ENCODE results near the gene DOK3.

The DOK3 gene

DNA sequence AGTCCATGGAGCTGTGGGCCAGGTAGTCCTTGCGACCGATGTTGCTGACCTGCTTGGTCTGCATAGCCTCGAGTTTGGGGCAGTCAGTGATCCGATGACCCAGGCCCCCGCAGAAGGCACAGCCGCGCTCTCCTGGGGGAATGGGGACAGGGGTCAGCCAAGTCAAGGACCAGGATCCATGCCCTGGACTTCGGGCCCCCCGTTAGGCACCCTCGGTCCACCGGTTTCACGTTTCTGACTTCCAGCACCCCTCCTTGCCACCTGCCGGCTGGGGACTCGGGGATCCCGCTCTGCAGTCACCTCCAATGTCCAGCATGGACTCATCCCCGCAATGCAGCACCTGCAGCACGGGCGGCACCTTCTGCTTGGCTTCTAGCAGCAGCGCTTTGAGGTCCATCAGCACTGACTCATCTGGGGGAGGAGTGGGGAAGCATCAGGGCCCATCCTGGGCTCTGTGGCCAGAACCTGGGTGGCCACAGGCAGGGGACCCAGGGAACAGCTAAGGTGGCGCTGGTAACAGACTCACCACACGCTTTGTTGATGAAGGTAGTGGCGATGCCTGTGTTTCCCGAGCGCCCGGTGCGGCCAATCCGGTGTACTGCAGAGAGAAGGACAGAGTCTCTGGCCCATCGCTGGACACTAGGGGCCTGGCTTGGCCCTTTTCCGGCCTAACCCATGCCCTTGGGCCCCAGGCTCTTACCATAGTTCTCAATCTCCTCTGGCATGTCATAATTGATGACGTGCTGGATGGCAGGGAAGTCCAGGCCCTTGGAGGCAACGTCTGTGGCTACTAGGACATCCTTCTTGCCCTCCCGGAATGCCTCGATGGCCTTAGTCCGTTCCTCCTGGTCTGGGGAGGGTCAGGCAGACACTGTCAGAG, 2.4 kb upstream of the DOK3 start:
- no peak for DNase-seq (ENCODE audit: low read depth)

GRCh38 chr5:177511181-177511580, 1.6 kb upstream of the DOK3 start:
- no peak for DNase-seq (ENCODE audit: low read depth)

- no peak for DNase-seq (ENCODE audit: low read depth)
These were observed 984 bp upstream of the DOK3 start for GRCh38 chr5:177510567-177511053.

DNA sequence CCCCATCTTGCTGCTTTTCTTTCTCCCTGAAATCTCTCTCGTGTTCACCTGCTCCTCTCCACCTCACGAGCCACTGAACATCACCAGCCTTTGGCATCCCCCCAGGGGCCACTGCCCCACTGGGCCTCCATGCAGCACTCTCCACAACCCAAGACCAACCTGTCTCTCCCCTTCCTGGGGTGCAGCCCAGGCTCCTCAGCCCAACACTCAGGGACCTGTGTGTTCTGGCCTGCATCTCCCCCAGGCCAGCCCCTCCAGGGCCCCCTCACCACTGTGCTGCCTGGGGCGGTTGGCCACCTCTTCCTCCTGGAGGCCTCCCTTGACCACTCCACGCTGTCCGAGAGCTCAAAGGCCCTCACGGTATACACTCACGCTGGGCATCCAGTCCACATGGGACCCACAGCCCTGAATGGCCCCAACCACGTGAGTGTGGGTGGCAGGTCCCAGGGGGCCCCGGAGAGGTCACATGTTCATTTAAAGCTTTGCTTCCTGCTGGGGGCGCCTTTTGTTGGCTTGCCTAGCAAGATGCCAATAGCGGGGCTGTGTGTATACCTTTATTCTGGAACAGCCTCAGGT, 453 bp upstream of the DOK3 start:
- DNase-seq (ENCODE audit: low read depth), result no peak

DNA sequence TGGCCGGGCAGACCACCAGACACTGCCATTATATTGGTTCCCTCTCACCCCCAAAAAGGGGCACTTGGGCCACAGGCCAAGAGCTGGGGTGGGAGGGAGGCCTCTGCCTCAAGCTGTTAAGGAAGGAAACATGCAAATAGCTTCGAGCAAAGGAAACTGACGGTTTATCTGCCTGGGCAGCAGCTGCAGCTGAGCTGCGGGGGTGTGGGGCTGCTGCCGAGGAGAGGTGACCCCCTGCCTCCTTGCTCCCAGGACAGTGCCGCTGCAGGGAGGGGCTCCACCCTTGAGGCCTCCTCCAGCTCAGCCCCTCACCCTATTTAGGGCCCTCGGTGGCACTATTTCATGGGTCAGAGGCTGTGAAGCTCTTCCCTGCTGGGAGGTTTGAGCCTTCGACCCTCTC, 789 bp downstream of the DOK3 start:
- no peak for DNase-seq (ENCODE audit: low read depth)

- DNase-seq (ENCODE audit: low read depth), result no peak
These were observed 1.4 kb downstream of the DOK3 start for GRCh38 chr5:177508221-177508611.

DNA sequence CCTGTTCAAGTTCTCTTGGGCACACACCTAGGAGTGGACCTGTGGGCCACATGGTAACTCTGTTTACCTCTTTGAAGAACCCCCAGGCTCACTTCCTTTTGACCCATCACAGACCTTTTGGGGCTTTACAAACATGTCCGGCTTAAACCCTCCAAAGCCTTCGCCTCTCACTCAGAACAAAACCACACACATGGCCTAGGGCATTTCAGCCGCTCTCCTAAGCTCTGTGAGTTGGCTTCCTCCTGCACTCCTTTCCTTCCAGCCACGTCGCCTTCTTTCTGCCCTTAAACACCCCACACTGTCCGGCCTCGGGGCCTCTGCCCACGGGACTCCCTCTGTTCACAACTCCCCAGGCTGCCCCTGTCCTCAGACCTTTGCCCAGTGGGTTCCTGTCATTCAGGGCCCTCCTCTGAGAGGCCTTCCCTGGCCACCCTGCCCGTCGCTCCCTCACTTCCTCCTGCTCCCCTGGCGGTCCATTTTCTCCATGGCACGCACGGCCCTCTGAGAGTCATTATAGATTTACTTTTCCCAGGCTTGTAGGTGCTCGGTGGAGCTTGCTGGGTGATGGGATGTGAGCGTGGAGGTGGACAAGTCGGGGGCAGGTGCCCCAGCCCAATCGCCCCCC, 1.9 kb downstream of the DOK3 start:
- DNase-seq (ENCODE audit: low read depth), result no peak

- no peak for DNase-seq (ENCODE audit: low read depth)
These were observed 2.5 kb downstream of the DOK3 start for GRCh38 chr5:177507165-177507564.

DNA sequence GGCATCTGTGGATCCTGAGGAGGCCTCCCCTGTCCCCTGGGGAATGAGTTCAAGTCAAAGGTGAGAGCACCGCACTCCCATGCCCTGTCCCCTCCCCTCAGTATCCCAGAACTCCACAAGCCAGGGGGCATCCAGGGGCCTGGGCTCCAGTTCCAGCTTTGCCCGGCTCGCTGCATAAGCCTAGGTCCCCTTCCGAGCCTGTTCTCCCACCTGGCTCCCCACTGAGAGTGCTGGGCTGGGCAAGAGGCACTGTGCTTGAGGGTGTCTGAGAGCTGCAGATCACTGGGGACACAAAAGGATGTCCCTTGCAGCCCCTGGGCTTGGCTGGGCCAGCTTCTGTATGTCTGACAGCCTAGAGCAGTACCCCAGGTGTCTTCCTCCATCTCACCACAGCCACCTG, 4.6 kb downstream of the DOK3 start:
- no peak for DNase-seq (ENCODE audit: low read depth)

DNA sequence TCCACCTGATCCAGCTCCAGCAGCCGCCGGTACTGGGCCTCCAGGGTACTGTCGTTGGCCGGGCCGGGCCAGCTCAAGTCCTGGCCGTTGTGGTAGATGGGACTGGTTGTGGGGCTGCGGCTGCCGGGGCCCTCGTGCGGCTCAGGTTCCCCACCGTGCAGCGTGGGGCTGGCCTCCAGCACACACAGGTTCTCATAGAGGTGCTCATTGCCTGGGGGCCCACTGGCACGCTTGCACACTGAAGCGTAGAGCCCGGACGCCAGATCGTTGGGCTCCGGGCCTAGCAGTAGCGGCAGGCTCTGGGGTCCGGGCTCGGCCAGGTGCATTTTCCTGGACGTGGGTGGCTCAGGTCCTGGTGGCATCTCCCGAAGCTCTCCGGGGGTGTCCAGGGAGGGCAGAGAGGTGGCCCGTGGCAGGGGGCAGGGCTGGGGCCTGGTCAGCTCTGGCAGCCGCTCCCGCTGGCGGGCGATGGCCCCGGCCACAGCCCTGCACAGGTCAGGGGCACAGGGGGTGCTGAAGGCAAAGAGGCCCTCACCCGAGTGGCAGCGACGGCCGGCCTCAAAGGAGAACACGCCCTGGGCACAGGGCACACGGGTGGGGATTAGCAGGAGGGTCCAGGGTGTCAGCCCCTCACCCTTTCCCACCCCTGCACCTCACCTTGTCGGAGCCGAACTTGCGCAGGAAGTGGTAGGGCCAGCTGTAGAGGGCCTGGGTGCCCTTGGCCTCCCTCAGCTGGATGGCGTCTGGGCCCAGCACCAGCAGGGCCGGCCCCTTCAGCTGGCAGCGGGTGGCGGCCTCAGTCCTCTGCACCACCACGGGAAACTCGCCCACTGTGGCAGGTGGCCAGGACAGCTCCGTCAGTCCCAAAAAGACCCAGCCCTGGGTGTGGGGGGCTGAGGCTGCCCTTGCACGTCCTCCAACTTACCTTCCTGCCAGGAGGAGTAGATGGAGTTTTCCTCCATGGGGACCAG, 5.3 kb downstream of the DOK3 start:
- DNase-seq (ENCODE audit: low read depth), result no peak

DNA sequence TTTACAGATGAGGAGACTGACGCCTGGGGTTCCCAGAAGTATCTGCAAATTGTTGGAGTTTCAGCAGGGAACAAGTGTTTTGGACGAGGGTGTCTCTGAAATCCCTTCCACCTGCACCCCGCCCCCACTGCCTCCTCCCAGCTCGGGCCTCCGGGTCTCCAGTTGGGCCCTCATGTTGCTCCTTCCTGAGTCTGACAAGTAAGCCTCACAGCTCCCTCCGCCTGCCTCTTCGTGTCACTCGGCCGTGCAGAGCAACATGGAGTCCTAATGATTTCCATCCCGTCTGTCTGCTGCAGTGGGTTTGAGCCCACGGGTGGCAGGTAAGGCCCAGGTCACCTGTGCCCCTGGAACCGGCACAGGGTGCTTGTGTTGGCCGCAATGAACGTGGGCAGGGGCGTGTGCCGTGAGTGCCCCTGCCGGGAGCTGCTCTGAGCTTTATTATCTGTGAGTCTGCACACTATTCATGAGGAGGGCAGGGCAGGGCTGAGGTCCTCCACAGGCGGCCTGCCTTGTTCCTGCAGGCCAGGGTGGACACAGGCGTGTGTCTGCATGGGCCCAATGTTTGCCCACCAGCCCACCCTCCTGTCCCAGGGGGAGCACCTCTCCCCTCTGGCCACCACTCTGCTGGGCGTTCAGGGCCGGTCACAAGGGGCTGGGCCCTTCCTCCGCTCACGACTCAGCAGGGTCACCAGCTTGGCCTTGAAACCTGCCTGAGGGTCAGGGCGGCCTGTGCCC, 6.1 kb downstream of the DOK3 start:
- DNase-seq (ENCODE audit: low read depth), result no peak

DNA sequence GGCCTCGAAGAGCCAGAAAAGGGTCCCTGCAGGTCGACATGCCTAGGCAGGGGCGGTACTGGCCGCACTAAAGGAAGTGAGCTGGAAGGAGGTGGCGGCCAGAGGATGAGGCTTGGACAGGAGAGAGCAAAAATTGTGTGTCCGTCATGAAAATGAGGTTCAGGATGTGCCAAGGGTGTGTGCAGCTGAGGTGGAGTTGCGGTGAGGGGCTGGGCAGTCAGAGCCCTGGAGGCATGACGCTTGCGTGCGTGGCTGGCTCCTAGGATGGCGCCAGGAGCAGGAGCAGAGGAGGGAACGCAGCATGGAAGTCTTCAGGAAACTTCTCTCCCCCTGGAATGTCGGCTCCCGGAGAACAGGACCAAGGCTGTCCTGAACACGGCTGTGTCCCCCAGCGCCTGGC, 6.7 kb downstream of the DOK3 start:
- DNase-seq (ENCODE audit: low read depth), result no peak

- DNase-seq (ENCODE audit: low read depth), result no peak
These were observed 7.5 kb downstream of the DOK3 start for GRCh38 chr5:177501874-177502678.

- peak; percentile 75 for DNase-seq (ENCODE audit: low read depth)
These were observed 8.7 kb downstream of the DOK3 start for GRCh38 chr5:177500685-177501522.

GRCh38 chr5:177499842-177500241, 9.8 kb downstream of the DOK3 start:
- DNase-seq (ENCODE audit: low read depth), result no peak

- no peak for DNase-seq (ENCODE audit: low read depth)
These were observed 11.4 kb downstream of the DOK3 start for GRCh38 chr5:177498013-177498787.

DNA sequence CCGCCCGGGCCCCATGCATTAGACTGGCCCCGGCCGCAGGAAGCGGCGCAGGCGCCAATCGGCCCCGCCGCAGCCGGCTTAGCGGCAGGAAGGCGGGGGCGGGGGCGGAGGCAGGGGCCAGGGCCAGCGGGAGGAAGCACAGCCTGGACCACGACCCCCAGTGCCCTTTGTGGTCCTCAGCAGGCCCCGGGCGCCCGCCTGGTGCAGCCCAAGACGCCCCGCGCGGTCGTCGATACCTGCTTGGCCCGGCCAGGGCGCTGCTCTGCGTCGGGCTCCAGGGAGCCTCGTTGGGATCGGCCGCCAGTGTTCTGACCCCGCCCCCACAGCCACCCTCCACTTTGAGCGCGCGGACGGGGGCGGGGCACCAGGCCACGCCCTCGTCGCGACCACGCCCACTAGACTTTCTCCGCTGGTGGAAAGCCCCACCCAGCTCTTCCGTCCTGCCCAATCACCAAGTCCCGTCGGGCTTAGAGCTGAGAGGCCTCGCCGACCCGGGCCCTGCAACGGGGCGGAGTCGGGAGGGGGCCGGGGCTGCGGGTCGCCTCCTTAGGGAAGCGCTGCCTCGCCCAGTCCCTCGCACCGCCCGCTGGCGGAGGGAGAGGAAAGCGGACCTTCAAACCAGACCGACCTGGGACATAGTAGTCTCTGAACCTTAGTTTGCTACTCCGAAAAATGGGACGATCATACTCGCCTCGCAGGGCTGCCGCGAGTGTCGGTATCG, 12.2 kb downstream of the DOK3 start, which contains the start of gene PDLIM7:
Gene PDLIM7, minus strand, starts transcription at position 313 of the 721 bp plus-strand sequence. CDS start 1,092 bp downstream, outside the sequence.
- peak; percentile 93 for DNase-seq (ENCODE audit: low read depth)
